HG03159 (cell line): Measurements from ENCODE around the gene SPDEF.

Experiments used
- ATAC-seq: cut with Tn5 transposase; IDR thresholded peaks from one replicate; pipeline ENCODE4 v1.9.1; 2021; ENCODE audit warnings: mild to moderate bottlenecking, moderate library complexity; ENCODE audit not compliant: unreplicated experiment

SPDEF gene

DNA sequence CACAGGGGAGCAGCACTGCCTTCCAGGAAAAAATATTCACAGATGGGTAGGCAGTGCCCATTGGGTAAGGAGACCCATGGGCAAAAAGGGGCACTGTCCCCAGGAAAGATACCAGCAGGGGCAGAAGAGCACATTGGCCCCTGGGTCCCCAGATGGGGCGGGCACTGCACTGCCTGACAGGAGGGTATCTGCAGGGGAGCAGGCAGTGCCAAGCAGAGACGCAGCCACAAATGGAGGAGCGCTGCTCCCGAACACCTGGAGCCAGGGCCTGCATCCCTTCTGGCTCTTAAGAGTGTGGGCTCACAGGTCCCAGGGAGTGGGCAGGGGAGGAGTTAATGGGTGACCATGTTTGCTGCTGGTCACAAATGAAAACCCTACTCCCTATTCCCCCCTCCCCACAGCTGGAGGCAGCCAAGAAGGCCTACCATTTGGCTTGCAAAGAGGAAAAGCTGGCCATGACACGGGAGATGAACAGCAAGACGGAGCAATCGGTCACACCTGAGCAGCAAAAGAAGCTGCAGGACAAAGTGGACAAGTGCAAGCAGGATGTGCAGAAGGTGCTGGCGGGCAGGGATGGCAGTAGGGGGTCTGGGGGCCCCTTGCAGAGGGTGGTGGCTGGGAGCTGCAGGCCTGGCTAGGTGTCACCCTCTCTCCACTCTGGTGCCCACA, 27.0 kb downstream of the SPDEF start:
- no peak for ATAC-seq

DNA sequence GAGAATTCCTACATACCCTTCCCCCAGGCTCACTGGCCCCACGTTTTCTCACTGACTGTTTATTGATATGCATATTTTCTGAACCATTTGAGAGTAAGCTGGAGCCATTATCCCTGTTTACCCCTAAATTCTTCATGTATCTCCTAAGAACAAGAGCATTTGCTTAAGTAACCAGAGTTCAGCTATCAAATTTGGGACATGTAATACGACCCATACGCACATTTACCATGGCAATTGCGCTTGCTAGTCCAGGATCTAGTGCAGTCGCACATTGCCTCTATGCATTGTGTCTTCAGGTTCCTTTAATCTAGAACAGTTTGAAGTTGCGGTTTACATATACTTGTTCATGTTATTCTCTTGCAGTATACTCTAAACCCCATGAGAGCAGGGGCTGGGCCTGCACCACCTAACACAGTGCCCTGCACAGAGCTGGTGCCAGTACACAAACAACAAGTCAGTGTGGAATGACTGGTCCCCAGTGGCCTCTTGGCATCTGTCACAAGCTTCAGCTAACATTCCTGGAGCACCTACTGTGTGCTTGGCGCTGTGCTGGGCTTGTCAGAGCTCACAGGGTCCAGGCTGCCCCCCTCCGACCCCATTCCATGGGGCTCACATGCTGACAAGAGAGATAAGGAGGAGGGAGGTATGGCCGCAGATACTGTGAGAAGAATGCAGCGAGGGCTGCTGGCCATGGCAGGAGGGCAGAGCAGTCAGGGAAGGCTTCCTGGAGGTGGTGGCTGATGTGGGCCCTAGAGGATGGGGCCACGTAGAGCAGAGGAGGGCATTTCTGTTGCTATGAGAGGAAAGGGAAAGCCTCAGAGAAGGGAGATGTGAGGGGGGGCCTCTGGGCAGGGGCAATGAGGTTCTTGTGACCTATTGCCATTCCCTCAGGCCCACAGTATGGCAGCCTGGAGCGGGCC, 28.1 kb downstream of the SPDEF start:
- no peak for ATAC-seq

DNA sequence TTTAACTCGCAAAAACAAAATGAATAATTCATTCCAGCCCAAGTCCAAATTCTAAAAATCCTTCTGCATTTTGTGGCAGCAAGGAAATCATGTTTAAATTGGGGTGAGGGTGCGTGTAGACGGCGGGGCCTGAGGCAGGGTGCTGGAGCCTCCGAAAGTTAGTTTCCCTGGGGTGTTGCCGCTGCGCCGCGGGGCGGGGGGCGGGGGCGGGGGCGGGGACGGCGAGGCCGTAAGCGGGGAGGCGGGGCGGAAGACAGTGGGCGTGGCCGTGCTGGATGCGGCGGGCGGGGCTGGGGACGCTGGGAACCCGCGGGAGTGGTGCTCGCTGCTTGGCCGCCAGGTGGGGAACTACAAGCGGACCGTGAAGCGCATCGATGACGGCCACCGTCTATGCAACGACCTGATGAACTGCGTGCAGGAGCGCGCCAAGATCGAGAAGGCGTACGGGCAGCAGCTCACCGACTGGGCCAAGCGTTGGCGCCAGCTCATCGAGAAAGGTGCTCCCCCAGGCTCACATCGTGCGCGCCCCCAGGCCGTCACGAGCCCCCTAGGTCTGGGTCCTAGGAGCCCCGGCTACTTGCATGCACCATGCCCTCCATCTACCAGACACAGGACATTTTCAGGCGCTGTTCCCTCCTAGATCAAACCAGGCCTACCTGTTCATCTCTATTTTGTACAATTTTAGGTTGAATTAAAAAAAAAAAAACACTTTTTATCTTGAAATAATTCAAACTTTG, 29.0 kb downstream of the SPDEF start:
- peak; percentile 82 for ATAC-seq

DNA sequence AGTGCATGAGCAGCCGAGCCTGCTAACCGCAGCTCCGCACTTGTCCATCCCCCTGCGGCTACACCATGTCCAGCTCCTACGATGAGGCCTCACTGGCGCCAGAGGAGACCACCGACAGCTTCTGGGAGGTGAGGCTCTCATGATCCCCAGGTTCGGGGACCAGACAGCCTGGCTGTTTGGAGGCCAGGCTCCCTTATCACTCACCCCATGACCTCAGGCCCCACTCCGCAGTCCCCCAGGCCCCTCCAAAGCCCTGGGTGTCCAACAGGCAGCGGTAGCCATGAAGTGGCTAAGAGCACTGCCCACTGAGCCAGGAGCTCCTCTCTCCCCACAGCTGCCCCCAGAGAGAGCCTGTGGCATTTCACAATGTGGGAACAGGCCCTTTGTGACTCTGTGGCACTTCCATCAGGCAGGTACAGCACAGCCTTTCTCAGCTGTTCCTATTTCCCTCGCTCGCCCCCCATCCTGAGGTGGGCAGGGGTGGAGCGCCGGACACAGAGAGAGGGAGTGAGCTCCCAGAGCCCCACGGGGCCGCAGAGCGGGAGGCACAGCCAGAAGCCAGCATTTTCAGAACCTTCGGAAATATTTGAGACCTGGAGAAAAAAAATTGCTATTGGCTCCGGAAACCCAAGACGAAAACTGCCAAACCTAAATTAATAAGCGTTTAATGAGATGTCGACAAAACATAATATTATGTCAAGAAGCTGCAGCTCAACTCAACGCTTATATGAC, 29.7 kb downstream of the SPDEF start:
- ATAC-seq = no peak

DNA sequence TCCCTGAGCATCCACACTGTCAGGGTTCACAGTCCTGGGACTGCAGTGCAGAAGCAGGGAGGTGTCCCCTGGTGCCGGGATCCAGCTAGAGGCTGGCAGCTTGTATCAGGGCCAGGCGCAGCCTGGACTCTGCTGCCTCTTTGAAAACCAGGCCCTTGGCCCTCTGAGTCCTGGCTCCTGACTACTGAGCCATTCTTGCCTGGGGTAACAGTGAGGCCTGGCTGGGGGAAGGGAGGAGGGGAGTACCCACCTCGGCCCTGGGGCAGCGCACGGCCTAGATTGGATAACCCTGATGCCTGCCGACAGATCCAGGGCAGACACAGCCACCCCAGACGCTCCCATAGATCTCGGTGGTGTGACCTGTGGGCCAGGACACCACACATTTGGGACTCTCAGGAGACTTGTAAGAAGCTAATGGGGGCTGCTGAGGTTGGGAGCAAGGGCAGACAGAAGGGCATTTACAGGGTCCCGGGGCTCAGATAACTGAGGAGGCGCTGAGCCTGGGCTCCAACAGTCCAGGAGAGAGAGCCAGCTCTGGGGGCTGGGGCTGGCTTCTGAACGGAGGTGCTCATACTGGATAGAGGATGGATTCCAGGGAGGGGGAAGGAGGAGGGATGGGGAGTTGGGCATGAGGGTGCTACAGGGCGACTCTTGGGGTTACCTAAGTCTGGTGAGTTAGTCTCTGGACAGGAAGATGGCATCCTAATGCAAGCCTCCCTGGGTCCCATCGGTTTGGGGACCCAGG, 30.5 kb downstream of the SPDEF start:
- ATAC-seq = no peak

DNA sequence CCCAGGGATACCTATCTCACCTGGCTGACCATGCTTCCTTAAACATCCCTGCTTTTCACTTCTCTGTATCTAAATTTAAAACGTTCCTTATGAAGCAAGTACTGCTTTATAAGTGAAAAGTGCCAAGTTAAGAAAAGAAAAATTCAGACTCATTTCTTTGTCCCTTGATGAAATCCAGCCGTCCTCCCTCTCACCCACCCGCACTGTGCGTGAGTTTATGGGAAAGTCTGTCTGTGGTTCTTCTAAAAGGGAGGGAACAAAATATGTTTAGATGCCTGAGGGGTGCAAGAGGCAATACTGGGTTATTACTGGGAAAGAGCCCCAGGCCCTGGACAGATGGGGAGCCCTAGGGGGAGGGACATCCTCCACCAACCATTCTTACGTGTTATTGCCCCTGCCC, 31.2 kb downstream of the SPDEF start:
- ATAC-seq = no peak

DNA sequence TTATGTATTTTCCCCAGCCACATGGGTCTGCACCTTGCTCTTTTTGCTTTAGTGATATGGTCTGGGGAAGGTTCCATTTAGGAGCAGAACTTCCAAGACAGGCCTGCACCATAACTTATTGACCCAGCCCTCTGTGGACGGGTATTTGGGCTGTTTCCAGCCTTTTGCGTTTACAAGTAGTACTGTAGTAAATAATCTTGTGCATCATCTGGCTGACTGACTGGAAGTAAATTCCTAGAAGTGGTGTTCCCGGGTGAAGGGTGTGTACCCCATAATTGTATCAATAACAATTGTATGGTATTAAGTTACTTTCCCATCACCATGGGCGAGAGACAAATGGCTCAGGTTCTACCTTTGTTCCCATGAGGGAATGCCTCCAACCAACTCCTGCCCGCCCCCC, 31.6 kb downstream of the SPDEF start:
- ATAC-seq = no peak

DNA sequence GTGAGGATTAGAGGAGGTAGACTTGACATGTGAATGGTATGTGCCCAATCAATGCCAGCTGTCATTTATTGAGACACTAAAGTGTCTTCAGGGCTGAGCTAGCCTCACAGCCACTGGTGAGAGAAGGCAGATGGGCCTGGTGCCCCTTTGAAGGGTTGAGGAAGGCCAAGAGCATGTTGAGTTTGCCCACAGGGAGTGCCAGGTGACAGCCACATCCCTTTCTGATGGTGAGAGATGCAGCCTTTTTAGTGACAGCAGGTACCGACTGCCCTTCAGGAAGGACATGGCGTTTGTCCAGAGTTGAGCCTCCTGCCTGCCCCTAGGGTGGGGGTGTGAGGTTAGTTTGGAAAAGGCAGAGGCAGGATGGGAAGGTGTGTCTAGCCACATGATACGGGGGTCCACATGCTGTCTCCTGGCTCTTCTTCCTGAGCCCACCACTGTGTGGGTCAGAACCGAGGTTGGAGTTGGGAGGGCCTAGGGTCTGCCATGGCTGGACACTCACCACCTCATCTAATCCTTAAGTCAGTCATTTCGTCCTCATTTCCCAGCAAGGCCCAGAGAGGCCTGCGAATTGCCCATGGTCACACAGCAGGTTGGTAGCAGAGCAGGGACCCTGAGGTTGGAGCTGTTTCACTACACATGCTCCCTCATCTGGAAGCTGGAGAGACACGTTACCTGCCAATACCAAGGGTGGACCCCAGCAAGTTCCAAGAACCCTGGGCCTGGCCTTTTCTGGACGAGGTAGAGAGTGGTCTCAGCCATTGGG, 32.5 kb downstream of the SPDEF start:
- ATAC-seq = no peak

DNA sequence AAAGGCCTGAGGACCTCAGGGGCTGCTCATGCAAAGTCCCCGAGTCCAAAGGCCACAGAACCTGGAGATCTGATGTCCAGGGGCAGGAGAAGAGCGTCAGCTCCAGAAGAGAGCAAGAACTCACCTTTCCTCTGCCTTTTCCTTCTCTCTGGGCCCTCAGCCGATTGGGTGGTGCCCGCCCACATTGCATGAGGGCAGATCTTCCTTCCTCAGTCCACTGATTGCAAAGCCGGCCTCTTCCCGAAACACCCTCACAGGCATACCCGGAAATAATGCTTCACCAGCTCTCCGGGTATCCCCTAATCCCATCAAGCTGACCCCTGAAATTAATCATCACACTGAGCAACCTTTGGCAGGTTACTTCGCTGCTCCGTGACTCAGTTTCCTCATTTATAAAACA, 33.4 kb downstream of the SPDEF start:
- no peak for ATAC-seq

DNA sequence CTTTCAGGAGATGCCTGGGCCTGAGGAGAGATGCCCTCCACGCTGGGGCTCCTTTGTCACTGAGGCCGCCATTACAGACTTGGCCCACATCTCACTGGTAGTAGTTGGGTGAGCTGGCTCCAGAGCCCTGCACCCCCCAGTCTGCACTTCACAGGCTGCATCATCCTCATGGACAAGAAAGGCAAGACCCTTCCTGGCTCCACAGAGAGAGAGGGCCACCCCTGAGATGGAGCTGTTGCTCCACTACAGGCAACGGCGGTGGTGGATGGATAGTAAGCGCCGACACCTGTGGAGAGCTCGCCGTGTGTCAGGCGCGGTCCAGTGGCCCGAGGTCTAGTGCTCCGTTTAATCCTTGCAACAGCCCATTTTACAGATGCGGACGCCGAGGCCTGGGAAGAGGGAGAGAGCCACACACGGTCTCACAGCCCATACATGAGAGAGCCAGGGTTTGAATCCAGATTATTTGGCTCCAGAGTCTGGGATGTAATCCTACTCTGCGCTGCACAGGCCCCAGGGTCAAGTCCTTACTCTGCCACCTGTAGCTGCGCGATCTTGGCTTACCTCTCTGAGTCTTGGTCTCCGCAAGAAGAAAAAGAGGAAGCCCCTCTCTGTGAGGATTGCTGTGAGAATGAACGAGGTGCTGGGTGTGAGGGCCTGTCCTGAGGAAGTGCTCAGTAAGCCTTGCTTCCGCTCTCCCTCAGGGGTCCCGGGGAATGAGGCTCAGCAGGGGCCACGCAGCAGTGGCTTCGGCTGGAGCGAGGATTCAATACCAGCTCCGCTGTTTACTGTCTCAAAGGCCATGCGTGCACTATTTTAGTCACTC, 34.5 kb downstream of the SPDEF start:
- ATAC-seq = no peak

DNA sequence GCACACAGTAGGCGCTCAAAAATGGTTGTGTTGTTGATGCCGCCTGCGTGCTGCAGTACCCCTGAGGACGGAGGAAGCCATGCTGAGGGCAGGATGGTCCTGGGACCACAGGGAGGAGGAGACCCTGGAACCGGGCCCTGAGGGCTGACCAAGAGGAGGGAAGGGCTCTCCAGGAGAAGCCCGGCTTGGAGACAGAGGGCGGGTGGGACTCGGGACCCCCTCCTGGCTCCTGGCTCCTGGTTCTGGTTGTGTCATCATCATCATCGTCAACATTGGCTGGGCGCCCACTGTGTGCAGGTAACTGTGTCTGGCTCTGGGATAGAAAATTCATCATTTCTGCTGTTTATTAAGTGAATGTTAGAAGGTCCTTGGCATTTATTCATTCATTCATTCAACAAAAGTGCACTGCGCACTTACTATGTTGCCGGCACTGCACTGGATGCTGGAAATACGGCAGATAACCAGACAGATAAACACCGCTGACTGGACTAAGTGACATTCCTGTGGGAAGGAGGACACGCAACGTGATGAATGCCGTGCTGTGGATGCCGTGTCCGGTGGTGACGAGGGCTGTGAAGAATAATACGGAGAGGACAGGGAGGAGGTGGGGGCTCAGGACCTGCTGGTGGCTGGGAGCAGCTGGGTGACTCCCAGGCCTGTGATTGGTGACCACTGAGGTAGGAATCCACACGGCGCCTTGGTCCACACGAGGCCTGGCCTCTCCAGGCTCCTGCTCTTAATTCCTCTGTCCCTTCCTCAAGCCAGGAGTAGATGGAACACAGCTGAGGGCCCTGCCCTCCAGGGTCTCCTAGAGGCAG, 35.3 kb downstream of the SPDEF start:
- no peak for ATAC-seq

DNA sequence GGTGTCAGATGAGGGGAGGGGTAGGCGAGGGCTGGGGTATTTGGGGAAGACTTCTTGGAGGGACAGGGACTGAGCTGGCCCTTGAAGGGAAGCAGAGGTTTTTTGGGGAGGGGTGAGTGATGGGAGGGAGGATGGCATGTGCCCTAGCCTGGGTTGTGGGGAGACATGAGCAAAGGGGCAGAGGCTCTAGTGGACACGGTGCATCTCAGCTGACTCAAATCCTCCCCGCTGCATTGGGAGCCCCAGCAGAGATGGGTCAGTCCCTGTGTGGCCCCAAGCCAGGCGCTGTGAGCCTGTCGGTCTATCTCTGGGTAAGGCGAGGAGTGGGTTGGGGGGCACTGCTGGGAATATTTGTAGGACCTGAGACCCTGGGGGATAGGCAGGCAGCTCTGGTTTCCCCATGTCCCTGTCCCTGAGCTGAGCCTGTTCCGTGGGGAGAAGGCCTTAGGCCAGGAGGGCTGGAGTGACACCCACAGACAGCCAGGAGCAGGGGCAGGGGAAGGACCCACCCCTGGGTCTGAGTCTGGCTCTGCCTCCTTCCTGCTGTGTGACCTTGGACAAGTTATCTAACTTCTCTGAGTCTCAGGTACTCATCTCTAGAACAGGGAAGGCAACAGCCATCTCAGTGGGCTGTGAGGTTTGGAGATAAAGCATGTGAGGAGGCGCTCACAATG, 36.0 kb downstream of the SPDEF start:
- ATAC-seq = no peak

DNA sequence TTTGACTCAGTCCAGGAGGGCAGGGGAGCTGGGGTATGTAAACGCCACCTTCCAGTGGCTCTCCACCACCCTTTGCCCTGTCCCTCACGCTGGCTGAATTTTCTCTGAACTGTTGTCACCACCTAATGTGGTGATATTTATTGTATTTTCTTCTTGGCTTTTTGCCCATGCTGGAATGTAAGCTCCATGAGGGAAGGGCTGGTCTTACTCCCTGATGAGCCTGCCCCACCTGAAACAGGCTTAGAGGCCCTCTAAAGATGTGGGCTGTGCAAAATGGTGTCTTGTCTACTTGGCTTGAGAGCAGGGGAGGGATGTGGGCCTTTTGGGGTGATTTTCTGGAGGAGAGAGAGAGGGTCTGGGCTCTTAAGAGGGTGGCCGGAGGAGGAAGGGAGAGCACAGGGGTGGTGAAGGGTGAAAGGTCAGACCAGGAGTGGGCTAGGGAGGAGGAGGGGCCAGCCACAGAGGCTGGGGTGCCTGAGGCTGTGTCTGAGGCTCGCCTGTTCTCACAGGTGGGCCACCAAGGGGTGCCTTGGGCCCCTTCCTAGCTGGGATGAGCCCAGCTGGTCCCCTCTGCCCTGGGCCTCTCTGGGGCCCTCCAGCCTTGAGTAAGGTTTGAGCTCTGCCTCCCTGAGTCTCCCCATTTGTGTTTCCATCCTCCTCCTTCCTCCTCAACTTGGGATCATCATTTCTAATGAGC, 37.3 kb downstream of the SPDEF start:
- ATAC-seq = no peak

DNA sequence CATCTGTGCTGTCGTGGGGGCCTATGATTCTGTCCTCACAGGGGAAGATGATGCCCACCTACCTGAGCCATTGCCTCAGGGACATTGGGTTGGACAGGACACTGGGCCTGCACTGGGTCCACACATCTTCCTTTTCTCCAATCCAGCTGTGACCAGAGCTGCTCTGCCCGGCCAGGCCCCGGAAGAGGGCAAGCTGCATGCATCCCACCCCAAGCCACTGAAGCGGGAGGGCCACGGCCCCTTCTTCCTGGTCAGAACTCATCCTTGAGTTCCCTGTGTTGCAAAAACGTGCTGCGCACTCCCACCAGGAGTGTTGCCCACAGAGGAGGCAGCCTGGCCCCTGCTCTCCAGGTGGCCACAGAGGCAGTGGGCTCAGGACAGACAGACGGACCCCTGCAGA, 38.2 kb downstream of the SPDEF start:
- ATAC-seq = no peak

DNA sequence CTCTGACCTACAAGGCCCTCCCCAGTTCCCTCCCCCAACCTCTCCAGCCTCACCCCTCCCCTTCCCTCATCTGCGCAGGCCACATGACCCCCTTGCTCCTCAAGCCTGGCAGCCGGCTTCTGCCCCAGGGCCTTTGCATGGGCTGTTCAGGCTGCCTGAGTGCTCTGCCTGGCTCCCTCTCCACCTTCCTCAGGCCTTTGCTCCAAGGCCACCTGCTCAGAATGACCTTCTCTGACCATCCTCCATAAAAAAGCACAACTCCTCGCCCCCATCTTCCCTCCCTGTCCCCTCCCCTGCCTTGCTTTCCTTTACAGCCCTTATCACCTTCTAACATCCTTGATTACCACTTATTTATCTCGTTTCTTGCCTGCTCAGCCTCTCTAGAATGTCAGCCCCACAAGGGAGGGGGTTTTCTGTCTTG, 38.7 kb downstream of the SPDEF start:
- no peak for ATAC-seq

DNA sequence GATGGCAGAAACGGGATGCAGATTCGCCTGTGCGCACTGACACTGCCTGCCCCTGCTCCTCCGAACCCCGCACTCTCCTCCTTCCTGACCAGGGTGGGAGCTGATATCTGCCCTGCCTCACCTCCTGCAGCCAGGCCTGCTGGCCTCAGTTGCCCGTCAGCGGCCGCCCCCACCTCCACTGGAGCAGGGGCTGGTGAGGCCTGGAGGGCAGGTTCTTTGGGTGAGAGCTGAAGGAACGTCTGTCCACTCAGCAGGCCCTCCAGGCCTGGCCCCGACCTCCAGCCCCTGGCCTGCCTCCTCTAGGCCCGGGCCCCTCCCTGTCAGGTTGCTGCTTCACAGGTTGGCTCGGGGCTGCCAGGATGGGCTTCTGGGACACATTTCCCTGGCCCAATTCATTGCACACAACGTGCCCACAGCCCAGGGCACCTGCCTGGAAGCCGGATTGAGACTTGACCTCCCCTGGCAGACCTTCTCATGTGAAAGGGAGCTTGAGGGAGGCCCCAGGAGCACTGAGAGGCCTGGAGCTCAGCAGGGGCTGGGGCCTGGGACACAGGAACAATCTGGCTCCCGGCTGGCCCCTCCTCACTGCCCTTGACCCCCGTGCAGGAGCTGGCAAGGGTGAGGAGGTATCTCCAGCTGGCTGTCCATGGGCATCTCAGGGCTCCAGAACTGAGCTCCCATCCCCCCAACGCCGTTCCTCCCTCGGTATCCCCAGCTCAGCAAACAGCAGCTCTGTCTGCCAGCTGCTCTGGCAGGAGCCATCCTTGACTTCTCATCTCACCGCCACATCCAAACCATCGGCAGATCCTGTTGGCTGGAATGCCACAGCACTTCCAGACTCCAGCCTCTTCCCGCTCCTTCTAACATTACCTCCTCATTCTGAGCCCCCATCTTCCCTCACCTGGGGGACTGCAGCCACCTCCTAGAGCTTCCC, 39.5 kb downstream of the SPDEF start:
- ATAC-seq = no peak
